Astrocyte of the cerebellum (primary cell): ENCODE results near the gene LEF1.

Source experiments
- DNase-seq: peaks from one replicate; pipeline ENCODE4 v3.0.0-alpha.2; 2011; ENCODE audit warnings: low read depth
- H3K4me3 ChIP-seq: 2 replicates; pipeline ENCODE4 v1.5.1; 2011; ENCODE audit warnings: mild to moderate bottlenecking, low read depth, low read length, moderate library complexity
- in situ Hi-C: cut with HindIII; loops from 2 replicates; pipeline ENCODE4 v1.10.0; 2017; ENCODE audit warnings: low sequenced_read_pairs
- TF ChIP-seq, protein P1 (sequence below): IDR thresholded peaks from 2 replicates; pipeline ENCODE4 v1.5.1; 2012; ENCODE audit warnings: low read length, low read depth, moderate library complexity, mild to moderate bottlenecking; ENCODE audit errors: missing control alignments

The LEF1 gene

DNA sequence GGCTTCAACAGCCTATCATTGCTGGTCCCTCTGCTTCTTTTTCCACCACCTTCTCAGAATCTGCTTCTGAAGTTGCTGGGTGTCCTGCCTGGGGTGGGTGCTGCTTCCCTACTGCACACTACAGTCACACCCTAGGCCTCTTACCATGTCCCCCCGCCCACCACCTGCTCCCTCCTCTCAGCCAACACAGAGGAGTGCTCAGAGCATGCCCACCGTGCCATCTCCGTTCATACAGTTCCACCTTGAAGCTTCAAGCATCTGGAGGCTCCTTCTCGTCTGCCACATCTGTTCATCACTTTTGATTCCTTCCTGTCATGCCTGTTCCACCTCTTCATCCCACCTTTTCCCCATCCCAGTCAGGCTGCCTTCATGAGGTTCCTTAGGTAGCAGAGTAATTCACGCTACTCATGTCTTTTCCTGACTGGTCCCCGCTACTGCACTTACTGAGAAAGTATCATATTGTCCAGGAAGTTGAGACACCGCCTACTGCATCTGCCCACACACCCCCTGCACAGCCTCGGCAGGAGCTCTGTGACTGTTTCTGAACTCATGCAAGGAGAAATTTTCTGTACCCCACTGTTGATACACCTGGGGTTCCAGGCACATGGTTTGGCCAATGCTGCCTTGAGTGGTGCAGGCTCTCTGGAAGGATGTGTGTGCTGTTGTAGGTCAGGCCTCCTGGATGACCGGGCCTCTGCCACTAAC, 139.6 kb downstream of the LEF1 start:
- DNase-seq = no peak
- TF ChIP-seq, protein P1, sequence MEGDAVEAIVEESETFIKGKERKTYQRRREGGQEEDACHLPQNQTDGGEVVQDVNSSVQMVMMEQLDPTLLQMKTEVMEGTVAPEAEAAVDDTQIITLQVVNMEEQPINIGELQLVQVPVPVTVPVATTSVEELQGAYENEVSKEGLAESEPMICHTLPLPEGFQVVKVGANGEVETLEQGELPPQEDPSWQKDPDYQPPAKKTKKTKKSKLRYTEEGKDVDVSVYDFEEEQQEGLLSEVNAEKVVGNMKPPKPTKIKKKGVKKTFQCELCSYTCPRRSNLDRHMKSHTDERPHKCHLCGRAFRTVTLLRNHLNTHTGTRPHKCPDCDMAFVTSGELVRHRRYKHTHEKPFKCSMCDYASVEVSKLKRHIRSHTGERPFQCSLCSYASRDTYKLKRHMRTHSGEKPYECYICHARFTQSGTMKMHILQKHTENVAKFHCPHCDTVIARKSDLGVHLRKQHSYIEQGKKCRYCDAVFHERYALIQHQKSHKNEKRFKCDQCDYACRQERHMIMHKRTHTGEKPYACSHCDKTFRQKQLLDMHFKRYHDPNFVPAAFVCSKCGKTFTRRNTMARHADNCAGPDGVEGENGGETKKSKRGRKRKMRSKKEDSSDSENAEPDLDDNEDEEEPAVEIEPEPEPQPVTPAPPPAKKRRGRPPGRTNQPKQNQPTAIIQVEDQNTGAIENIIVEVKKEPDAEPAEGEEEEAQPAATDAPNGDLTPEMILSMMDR = no peak
- no peak overlapping the region for H3K4me3 ChIP-seq
- in situ Hi-C loops = no loop called here

GRCh38 chr4:108024878-108025165, 143.9 kb downstream of the LEF1 start:
- no peak overlapping the region for H3K4me3 ChIP-seq
- TF ChIP-seq, protein P1 = no peak
- in situ Hi-C loops = no loop called here
- DNase-seq = no peak

DNA sequence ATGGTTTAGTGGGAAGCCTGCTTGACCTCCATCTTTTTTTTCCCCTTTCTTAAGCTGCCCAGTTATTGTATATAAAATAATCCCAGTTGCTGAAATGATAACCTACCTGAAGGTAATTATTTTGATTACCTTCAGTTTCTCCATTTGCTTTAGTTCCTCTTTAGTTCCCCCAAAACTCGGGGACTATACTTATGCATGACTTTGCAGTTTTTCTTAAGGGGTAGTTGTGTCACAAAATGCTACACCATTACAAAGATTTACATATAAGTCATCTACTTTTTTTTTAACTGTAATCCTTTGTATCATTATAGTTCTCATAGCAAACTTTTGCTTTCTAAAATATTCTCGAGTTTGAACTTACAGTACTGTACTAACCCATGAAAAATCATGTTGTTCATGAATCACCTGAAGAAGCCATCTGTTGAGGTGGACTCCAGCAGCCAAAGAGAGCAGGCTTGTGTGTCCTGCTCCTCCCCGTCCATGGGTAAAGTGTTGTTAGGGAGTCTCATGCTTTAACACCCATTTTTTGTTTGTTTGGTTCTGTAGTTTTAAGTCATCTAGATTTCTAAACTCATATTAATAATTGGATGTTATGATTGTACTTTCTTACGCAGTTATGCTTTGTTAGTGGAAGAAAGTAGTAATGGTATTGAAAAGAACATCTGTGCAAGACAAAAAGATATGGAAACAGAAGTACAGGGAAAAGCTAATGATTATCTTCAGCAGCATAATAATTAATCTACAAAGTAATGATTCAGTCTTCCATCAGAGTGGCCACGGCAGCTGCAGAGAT, 144.5 kb downstream of the LEF1 start:
- in situ Hi-C loops = no loop called here
- no peak overlapping the region for H3K4me3 ChIP-seq
- no peak for DNase-seq
- TF ChIP-seq, protein P1 = no peak

DNA sequence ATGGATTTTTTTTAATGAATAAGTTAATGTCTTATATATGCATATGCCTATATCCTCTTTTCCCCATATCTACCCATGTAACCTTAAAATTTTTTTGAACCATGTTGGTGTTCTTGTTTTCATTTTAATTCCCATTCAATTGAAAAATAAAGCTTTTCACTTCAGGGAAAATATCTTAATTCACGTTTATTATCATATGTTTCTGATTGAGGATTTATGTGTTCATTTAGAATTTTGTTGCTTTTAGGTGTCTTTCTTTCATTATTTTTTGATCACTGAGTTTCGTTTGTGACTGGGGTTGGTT, 149.9 kb downstream of the LEF1 start:
- no peak for DNase-seq
- no peak overlapping the region for H3K4me3 ChIP-seq

GRCh38 chr4:108018040-108018883, 150.5 kb downstream of the LEF1 start:
- in situ Hi-C loops = no loop called here

More for the DNA sequence above, 149.9 kb downstream of the LEF1 start:
- TF ChIP-seq, protein P1 = no peak
- in situ Hi-C loops = no loop called here

DNA sequence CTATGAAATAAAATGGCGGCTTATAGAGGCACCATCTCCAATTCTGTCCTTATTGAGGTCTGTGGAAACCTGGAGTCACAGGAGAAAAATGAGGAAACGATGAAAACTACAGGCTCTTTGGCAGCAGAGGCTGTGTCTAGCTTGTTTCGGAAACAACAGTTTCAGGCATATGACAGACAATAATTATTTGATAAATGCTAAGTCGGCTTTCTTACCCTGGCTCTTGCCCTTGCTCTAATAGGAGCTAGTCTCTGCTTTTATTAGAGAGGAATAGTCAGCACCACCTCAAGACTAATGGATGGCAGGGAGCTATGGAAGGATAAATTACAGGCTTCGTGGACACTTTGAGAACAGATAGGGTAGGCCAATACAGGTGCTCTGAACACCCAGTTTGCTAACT, 154.8 kb downstream of the LEF1 start:
- no peak for DNase-seq
- no peak overlapping the region for H3K4me3 ChIP-seq
- in situ Hi-C loops = no loop called here
- TF ChIP-seq, protein P1 = no peak

More at GRCh38 chr4:108018040-108018883, 150.5 kb downstream of the LEF1 start:
- DNase-seq = peak; percentile 57
- TF ChIP-seq, protein P1 = peak; percentile 81
- no peak overlapping the region for H3K4me3 ChIP-seq
